GM18873 (cell line): ENCODE measurements around the gene ITPK1.
"Not testable (repeated sequence)": the region's sequence is repeated elsewhere in the genome, so short reads cannot be mapped to it uniquely, and the experiment has no call there.

ENCODE experiments used
- ATAC-seq: cut with Tn5 transposase; IDR thresholded peaks from one replicate; pipeline ENCODE4 v1.9.1; 2021; ENCODE audit warnings: mild to moderate bottlenecking, moderate library complexity, moderate number of reproducible peaks; ENCODE audit not compliant: unreplicated experiment, low FRiP score

ITPK1 gene

GRCh38 chr14:93115821-93116675, at the start of gene ITPK1:
Gene ITPK1 (minus strand): TSS chr14:93115925. CDS start chr14:93115163, 762 bp downstream.
- ATAC-seq, result peak; percentile 12

GRCh38 chr14:93163564-93163963, 47.8 kb upstream of the ITPK1 start:
- ATAC-seq, result no peak

- no peak for ATAC-seq
Observed at GRCh38 chr14:93161411-93161940, 45.8 kb upstream of the ITPK1 start.

GRCh38 chr14:93160353-93160801, 44.7 kb upstream of the ITPK1 start:
- ATAC-seq, result no peak

GRCh38 chr14:93159625-93160352, 44.1 kb upstream of the ITPK1 start:
- ATAC-seq, result not testable (repeated sequence)

GRCh38 chr14:93158349-93158748, 42.6 kb upstream of the ITPK1 start:
- not testable (repeated sequence) for ATAC-seq

GRCh38 chr14:93156693-93157369, 41.1 kb upstream of the ITPK1 start:
- no peak for ATAC-seq

GRCh38 chr14:93155667-93156066, 39.9 kb upstream of the ITPK1 start:
- ATAC-seq, result no peak

- no peak for ATAC-seq
Observed at GRCh38 chr14:93153121-93153520, 37.4 kb upstream of the ITPK1 start.

- no peak for ATAC-seq
Observed at GRCh38 chr14:93150227-93151208, 34.8 kb upstream of the ITPK1 start.

GRCh38 chr14:93148979-93149378, 33.3 kb upstream of the ITPK1 start:
- ATAC-seq, result no peak

- peak; percentile 53 for ATAC-seq
Observed at GRCh38 chr14:93146119-93146518, 30.4 kb upstream of the ITPK1 start.

GRCh38 chr14:93142854-93143652, 27.3 kb upstream of the ITPK1 start:
- no peak for ATAC-seq

- no peak for ATAC-seq
Observed at GRCh38 chr14:93137864-93138263, 22.1 kb upstream of the ITPK1 start.

- ATAC-seq, result not testable (repeated sequence)
Observed at GRCh38 chr14:93136508-93136907, 20.8 kb upstream of the ITPK1 start.

- ATAC-seq, result no peak
Observed at GRCh38 chr14:93136009-93136408, 20.3 kb upstream of the ITPK1 start.

GRCh38 chr14:93135399-93135798, 19.7 kb upstream of the ITPK1 start:
- ATAC-seq, result no peak

- ATAC-seq, result no peak
Observed at GRCh38 chr14:93133464-93133863, 17.7 kb upstream of the ITPK1 start.
